GM19043 (cell line): Measurements from ENCODE around the gene ASCL1.

Experiments used
- ATAC-seq: cut with Tn5 transposase; IDR thresholded peaks from one replicate; pipeline ENCODE4 v1.9.1; 2021; ENCODE audit warnings: low read depth; ENCODE audit not compliant: unreplicated experiment

ASCL1 gene

DNA sequence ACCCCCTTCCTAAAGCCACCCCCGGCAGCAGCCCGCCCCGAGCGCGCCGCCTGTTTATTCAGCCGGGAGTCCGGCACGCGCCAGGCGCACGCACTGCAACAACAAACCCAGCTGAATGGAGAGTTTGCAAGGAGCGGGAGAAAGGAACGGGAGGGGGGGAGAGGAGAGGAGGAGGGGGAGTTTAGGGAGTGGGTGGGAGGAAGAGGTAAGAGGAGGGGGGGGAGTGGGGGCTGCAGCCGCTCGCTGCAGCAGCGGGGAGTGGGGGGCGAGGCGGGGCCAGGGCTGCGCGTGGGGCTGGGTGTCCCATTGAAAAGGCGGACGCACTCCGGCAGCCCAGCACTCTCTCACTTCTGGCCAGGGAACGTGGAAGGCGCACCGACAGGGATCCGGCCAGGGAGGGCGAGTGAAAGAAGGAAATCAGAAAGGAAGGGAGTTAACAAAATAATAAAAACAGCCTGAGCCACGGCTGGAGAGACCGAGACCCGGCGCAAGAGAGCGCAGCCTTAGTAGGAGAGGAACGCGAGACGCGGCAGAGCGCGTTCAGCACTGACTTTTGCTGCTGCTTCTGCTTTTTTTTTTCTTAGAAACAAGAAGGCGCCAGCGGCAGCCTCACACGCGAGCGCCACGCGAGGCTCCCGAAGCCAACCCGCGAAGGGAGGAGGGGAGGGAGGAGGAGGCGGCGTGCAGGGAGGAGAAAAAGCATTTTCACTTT lies at the start of gene ASCL1:
Gene ASCL1 (plus strand): TSS at position 336 of the 712 bp plus-strand sequence. CDS start 571 bp downstream, outside the sequence.
- no peak for ATAC-seq

DNA sequence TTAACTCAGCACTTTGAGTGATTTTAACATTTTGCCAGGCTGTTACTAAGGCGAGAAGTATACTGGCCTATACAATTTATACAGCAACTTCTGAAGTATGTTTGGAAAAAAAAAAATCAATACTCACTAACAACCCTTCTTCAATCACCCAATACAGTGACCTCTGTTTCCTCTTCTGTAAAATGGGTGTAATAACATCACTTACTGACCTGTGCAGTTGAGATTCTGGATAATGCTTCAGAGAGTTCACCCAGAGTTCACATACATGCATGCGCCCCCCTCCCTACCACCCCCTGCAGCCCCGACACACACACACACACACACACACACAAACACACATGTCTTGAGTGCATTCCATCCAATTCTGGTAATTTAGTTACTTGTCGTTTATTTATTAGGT lies 49.6 kb upstream of the ASCL1 start:
- ATAC-seq: no peak

DNA sequence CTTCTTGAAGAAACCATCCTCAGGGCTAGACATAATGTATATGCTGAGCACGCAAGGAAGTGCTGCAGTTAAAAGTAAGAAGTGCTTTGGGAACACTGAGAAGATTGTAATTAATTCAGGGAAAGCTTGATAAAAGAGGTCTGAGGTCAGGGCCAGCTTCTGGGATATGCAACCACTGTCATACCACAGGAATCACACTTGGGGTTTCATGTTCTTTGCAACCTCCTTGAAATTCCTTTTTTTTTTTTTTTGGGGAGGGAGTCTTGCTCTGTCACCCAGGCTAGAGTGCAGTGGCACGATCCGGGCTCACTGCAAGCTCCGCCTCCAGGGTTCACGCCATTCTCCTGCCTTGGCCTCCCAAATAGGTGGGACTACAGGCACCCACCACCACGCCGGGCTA lies 47.3 kb upstream of the ASCL1 start:
- ATAC-seq: no peak

DNA sequence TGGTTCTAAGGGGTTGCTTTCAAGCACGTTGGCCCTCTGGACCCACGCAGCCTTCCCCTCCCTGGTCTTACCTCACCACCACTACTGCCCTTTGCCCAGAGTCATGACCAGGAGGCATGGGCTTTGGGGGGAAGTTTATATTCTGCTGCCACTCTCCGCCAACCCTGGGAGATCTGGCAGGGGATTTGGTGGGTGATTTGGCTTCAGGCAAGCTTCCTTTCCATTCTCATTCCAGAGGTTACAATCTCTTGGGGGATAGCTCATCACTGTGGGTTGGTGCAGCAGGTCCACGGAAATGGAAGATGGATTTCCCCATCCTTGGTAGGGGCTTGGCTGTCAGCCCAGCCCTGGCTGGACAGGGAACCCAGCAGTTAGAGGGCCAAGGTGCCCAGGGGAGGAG lies 46.7 kb upstream of the ASCL1 start:
- ATAC-seq: no peak

DNA sequence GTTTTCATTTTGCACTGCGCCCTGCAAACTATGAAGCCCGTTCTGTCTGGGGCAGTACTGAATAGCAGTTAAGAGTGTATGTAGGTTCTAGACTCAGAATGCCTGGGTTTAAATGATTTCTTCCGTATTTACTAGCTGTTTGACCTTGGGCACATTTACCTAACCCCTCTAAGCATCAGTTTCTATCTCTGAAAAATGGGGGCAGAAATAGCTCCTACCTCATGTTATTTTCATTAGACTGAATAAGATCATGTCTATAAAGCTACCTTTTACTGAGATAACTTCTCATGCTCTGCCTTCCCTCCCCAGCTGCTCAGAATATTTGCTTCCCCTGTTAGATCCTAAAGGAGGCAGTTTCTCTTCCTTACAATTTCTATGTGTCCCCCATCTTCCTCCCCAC lies 46.2 kb upstream of the ASCL1 start:
- no peak for ATAC-seq

DNA sequence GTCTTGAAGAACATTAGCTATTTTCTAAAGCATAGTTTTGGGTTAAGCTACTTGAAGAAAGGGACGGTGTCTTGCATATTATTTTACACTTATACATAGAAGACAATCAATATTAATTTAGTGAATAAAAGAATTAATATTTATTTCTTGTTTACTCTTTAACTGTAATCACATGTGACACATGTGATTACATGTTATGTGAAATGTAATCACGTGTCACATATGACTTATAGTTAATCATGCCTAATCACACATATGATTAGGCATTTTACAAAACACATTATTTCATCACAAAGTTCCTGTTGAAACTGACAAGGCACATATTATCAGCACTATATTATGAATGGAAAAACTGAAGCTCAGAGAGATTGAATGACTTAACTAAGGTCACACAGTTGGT lies 45.2 kb upstream of the ASCL1 start:
- no peak for ATAC-seq

DNA sequence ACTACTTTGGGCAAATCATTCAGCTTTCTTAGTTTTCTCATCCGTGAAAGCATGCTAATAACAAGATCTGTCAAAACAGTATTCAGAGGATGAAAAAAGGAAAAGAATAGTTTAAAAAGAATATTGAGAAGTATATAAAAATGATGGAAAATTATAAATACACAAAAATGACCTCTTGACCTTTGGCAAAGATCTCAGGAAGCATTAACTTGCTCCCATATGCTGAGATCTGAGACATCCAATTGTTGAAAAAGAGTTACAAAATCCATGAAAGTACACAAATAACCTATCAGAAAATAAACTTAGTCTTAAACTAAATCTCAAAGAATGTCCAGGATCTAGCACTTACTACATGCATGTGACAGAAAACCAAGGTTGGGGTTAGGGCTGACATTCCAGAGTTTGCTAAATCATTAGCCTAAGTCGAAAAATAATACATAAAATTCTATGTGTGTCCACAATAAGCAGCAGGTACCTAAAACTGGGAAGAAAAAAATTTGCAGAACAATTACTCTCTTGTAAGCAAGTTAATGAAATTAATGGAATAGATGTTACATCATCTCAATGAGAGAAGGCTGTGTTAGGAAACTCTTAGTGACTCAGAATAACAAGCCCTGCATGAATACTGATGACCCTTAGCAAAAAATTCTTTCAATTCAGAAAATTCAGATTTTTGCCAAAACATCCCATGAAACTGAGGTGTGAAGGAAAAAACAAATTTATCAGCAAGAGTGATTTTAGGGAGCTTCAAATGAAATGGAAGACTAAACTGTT lies 43.8 kb upstream of the ASCL1 start:
- no peak for ATAC-seq

DNA sequence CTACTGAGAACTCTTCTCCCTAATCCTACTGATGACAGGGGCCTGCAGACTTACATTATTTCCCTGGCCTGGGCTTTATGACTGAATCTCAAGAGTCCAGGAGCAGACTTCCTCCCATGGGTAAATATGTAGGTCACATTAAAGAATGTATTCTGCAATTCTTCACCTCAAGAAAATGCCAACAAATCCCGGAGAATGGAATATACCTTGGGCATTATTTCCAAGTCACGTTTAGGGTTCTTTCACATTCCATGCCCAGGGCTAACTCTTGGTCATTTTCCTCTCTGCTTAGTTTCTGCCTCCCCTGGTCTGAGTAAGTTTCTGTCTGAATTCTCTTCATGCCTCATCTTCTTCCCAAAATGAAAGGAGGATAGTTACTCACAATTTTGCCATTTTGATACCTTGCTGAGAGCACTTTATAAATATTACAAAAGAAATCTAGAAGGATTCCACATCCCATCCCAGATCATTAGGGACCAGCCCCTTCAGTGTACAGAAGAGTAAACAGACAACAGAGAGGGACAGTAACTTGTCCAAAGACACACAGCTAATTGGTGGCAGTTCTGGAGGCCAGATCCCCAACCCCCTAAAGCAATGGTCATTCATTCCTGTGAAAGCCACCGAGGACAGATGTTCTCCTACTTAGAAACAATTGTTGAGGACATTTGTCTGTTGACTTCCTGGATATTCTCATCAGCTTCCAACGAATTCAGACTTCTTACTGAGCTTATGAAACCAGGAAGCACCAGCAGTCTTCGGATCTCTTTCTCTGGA lies 41.0 kb upstream of the ASCL1 start:
- no peak for ATAC-seq

DNA sequence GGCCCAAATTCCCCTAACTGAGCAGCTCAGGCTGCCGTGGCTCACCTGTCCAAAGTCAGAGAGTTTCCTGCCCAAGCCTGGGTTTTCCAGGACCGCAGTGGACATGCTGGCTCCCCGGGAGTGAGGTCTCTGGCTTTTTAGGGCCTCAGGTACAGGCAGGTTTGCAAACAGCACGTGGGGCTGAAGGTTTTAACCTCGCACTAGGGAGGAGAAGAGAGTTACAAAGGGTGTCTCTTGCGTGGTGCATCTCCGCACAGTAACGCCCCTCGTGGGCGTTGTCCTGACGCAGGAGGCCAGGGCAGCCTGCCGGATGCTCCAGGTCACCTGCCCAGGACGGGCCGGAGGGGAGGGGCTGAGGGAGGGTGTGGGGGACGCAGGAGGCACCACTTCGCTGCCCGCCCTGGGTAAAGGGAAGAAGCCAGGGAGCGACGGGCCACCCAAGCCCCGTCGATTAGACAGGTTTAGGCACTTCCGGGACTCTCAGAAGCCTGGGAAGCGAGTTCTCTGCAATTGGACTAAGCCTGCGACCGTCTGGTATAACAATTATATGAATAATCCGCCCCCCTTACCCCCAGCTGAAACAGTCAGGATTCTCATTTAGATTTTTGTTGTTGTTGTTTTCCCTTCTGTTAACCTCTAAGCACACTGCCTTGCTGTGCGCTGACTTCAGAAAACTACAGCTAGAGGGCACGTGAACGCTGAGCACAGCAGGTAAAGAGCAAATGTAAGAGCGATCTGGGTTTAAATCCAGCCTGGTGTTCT lies 40.3 kb upstream of the ASCL1 start, which contains the start of gene PAH:
Gene PAH (minus strand): TSS at position 219 of the 762 bp plus-strand sequence. CDS start 114 bp downstream, at position 105.
- ATAC-seq: no peak

DNA sequence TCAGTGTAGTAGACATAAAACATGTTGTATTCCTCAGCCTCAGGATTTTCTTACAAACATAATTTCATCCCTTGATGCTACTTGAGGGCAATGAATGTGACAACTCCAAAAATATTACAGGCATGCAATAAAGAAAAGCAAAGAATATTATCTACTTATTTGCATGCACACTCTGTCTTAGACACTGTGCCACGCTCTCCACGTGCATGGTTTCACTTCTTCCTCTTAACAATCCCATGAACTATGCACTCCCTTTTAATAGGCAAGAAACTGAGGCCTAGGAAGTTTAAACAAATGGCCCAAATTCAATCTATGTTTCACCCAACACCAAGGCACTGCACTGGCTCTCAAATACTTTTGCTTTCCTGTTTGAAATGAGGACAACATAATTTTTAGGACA lies 38.6 kb upstream of the ASCL1 start:
- no peak for ATAC-seq

DNA sequence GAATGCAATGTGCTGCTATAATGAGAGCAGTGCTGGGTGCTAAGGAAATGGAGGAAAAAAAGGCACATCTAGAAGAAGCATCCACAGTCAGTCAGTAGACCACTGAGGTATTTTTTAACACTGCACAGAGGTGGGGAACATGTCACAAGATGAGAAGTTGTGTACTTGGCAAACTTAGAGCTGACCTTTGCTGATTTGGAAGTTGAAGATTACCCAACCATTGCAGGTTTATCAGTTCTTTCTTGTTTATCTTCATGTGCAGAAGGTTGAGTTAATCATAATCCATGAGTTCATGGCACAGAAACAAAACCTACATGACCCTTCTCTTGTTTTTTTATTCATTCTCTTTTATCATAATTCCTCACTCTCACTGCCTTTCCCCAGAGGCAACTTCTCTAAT lies 37.2 kb upstream of the ASCL1 start:
- no peak for ATAC-seq

DNA sequence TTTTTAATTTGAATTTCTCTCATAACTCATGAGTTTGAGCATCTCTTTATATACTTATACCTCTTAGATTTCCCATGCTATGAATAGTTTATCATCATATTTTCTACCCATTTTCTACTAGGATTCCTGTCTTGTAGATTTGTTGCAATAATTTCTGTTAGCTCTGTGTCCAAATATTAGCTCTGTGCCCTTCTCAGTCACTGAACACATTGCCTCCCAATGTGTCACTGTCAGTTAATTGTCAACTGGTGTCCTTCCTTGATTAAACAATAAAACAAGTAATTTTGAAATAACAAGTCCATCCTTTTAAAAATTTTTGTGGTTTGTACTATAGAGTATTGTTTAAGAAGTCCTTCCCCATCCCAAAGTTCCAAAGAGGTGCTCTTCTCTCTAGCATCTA lies 36.2 kb upstream of the ASCL1 start:
- ATAC-seq: no peak

DNA sequence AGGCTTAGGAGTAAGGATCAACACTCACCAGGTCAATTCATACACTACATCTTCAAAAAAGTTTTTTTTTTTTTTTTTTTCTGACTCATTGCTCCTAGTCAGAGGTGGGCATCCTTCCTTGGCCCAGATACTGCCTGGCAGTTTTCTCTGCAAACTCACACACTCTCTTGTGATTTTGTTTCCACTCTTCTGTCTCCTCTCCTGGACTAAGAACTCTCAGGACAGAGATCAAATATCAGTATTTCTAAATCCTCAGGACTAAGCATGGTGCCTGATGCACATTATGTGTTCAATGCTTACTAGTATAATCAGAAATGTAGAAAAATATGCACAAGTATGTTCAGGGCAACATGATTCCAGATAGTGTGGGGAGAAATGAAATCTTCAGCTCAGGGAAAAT lies 30.3 kb upstream of the ASCL1 start:
- no peak for ATAC-seq

DNA sequence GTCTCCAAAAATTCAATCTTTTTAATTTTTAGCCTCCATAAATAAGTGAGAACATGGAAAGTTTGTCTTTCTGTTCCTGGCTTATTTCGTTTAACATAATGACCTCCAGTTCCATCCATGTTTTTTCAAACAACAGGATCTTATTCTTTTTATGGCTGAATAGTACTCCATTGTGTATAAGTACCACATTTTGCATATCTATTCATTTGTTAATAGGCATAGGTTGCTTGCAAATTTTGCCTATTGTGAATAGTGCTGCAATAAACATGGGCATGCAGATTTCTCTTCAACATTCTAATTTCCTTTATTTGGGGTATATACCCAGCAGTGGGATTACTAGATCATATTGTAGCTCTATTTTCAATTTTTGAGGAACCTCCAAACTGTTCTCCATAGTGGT lies 24.3 kb upstream of the ASCL1 start:
- no peak for ATAC-seq

DNA sequence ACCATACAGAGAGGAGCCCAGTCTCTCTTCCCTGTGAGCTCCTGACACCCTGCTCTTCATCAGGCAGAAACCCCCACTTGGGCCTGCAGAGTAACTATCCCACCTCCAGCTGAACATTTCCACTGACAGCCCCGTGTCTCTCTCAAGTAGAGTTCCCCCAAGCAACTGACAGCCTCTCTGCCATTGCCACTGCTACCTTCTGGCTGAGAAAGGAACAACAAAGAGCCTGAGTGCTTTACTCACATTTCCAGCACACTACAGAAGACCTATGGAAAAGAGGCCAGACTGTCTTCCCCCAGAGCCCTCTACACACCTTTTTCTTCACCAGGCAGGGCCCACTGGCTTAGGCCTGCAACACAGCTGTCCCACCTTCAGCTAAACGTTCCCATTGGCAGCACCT lies 18.4 kb upstream of the ASCL1 start:
- no peak for ATAC-seq

DNA sequence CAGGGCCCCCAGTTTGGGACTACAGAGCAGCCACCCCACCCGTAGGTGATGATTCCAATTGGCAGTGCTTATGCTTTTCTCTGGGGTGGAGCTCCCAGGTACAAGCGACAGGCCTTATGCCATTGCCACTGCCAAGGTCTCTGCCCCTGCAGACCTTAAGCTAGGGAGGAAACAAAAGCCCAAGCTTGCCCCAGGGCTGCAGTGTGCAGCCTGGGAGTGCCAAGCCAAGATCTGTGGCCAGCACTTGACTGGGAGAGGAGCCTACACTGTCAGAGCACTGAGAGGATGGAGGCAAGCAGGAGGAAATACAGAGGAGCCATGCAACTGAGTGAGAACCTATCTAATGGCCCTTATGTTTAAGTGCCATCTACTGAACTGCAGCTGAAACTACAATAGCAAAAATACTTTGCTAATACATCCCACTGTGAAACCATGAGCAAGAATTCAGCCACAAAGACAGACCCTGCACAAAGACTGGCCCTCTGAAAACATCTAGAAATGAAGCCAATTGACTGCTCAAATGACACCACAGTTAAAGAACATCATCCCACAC lies 17.7 kb upstream of the ASCL1 start:
- no peak for ATAC-seq

DNA sequence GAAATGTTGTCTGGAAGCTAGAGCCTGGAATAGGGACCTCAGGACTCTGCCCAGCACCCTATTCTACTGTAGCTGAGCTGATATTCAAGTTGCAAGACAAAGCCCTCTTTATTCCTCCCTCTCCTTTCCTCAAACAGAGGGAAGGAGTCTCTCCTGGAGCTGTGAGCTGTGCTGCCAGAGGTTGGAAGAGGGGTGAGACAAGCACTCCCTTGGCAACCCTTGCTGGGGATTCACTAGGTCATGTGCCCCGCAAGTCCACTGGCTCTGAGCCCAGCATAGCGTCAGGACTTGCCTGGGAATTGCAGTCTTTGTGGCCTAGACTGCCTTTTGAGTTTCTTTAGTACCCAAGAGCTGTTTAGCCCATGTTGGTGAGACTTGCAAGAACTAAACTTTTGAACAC lies 11.4 kb upstream of the ASCL1 start:
- ATAC-seq: no peak

DNA sequence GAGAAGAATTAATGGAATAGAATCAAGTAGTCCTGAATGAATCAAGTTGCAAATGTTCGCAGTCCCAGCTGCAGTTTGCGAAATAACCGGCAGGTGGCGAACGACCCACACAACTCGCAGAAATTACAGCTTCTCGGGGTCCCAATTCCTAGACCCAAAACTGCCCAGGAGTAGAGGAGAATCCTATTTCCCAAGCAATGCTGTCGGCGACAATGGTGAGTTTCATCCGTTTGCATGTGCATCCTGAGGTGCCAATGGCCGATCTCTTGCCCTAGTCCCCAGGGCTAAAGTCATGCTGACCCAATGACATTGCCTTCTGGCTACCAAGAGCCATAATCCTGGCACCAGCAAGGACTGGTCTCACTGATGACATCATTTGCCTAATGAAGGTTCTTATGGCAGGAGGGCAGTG lies 8.5 kb upstream of the ASCL1 start:
- no peak for ATAC-seq

DNA sequence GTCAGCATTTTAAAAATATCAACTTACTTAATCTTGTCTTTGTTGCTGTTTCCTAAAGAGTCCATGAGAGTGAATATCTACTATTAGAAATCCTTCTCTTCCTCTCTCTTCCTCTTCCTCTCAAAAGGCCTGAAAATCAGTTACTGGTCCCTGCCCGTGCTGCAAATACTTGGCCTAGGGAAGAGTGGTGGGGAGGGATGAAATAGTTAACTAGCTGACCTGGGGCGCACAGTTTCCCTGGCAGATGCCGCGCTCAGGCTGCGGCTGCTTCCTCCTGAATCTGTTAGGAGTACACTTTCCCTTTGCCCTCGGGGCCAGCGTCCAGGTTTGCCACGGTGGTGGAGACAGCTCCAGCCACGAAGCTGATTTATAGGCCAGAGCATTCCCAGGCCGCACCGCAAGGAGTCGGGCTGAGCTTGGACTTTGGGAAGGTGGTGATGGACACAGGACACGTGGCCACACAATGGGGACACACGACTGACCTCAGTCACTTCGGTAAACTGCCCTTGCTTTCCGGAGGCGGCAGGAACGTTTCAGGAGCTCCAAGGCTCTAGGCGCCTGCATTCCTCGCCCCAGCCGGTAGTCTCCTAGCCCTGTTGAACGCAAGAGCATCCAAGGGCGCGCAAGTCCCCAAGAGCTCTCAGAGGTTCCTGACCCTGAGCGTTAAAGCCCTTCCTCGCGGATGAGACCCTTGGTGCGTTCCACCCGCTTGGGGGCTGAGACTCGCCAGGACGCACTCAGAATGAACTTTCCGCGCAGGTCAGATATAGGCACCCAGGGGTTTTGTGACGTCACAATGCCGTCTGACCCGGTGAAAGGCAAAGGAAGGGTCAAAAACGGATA lies 7.1 kb upstream of the ASCL1 start:
- ATAC-seq: no peak
